GM12878 (cell line): Measurements from ENCODE around the gene FAT1.
A peak's percentile ranks its signal among the peaks of the same experiment; 100 is the strongest.

ENCODE experiments used
- ATF7 ChIP-seq: fragments of 450-650 bp; IDR thresholded peaks from 2 replicates; pipeline ENCODE4 v1.6.1; 2016; ENCODE audit warnings: low read depth, mild to moderate bottlenecking
- BCLAF1 ChIP-seq: fragments of 450-650 bp; IDR thresholded peaks from 2 replicates; pipeline ENCODE4 v1.6.1; 2017; ENCODE audit warnings: antibody characterized with exemption, mild to moderate bottlenecking, moderate library complexity
- CBFB ChIP-seq: IDR thresholded peaks from 2 replicates; pipeline ENCODE4 v1.6.1; 2016; ENCODE audit warnings: antibody characterized with exemption, low read depth
- CBX5 ChIP-seq: sonication (generic); IDR thresholded peaks from 2 replicates; pipeline ENCODE4 v1.6.1; 2016; ENCODE audit warnings: low read depth, moderate library complexity, mild to moderate bottlenecking, inconsistent platforms
- CREB1 ChIP-seq: IDR thresholded peaks from 2 replicates; pipeline ENCODE4 v1.6.1; 2012; ENCODE audit warnings: low read depth, mild to moderate bottlenecking, inconsistent platforms
- CTCF ChIP-seq, 3 experiments: IDR thresholded peaks in 2 of 3; conservative IDR thresholded peaks in 1 of 3; 2 replicates each; pipeline ENCODE4 v1.5.1; 2011; ENCODE audit warnings: low read depth in 3 of 3, low read length in 3 of 3, mild to moderate bottlenecking in 3 of 3, control low read depth in 2 of 3, moderate library complexity in 2 of 3, inconsistent platforms in 1 of 3, mixed read lengths in 1 of 3; ENCODE audit not compliant: control insufficient read depth in 2 of 3, insufficient read depth in 1 of 3; ENCODE audit errors: extremely low read depth in 1 of 3
- EP300 ChIP-seq, 2 experiments: fragments of 150-350 bp in 1 of 2; IDR thresholded peaks; 2 replicates each; pipeline ENCODE4 v1.6.1; 2011 to 2012; ENCODE audit warnings: low read depth in 2 of 2, low read length in 2 of 2, borderline replicate concordance in 1 of 2, improper control_type of control experiment in 1 of 2, inconsistent platforms in 1 of 2; ENCODE audit not compliant: control insufficient read depth in 1 of 2
- FOXK2 ChIP-seq: fragments of 450-650 bp; IDR thresholded peaks from 2 replicates; pipeline ENCODE4 v1.6.1; 2017; ENCODE audit warnings: mild to moderate bottlenecking, moderate library complexity
- MEF2A ChIP-seq: IDR thresholded peaks from 2 replicates; pipeline ENCODE4 v1.6.1; 2011; ENCODE audit warnings: low read depth, mild to moderate bottlenecking, low read length, moderate library complexity; ENCODE audit not compliant: insufficient read depth
- MYC ChIP-seq: IDR thresholded peaks from 2 replicates; pipeline ENCODE4 v1.6.1; 2011; ENCODE audit warnings: mild to moderate bottlenecking, low read length, moderate library complexity, inconsistent platforms; ENCODE audit not compliant: insufficient read depth, insufficient replicate concordance, insufficient read length, severe bottlenecking
- NFYA ChIP-seq: IDR thresholded peaks from 2 replicates; pipeline ENCODE4 v1.6.1; 2011; ENCODE audit warnings: low read depth, mild to moderate bottlenecking, low read length, improper control_type of control experiment, borderline replicate concordance
- POLR2A ChIP-seq: IDR thresholded peaks from 2 replicates; pipeline ENCODE4 v1.6.1; 2011; ENCODE audit warnings: low read depth, mild to moderate bottlenecking, low read length
- POLR2AphosphoS5 ChIP-seq: IDR thresholded peaks from 2 replicates; pipeline ENCODE4 v1.6.1; 2011; ENCODE audit warnings: mild to moderate bottlenecking, low read length, inconsistent platforms
- RBBP5 ChIP-seq: fragments of 200-600 bp; sonication (generic); conservative IDR thresholded peaks from 2 replicates; pipeline ENCODE4 v1.6.1; 2016

- TF ChIP-seq CBX5 = no peak
- no peak for TF ChIP-seq CREB1
- no peak for TF ChIP-seq ATF7
- no peak for TF ChIP-seq FOXK2
- TF ChIP-seq BCLAF1 = no peak
- TF ChIP-seq RBBP5 = no peak
- TF ChIP-seq MYC = no peak
- TF ChIP-seq NFYA = no peak
- no peak for TF ChIP-seq POLR2A
- no peak for TF ChIP-seq POLR2AphosphoS5
- peak; percentile 59 to 71 (median 70); a peak in 5 of 6 replicates for TF ChIP-seq CTCF (IDR thresholded peaks at IDR 0.05 in 2 of 3, conservative IDR thresholded peaks at IDR 0.05 in 1 of 3; ENCODE audit: control insufficient read depth in 2 of 3, extremely low read depth in 1 of 3, insufficient read depth in 1 of 3, low read depth in 3 of 3, low read length in 3 of 3)
- no peak for TF ChIP-seq MEF2A
- TF ChIP-seq EP300 (IDR thresholded peaks at IDR 0.05; ENCODE audit: borderline replicate concordance in 1 of 2, control insufficient read depth in 1 of 2, low read depth in 2 of 2, low read length in 2 of 2) = no peak
- no peak for TF ChIP-seq CBFB
Measured at GRCh38 chr4:186587416-186588018, 136.1 kb downstream of the FAT1 start.
